HEK293T (cell line): ENCODE data around the gene NBAS.

Experiments used
- FOXA1 ChIP-seq: fragments of 450-650 bp; IDR thresholded peaks from 2 replicates; pipeline ENCODE4 v1.6.1; 2016; ENCODE audit warnings: mild to moderate bottlenecking
- FOXK2 ChIP-seq: fragments of 450-650 bp; IDR thresholded peaks from 2 replicates; pipeline ENCODE4 v1.6.1; 2016; ENCODE audit warnings: mild to moderate bottlenecking
- HDGF ChIP-seq: fragments of 450-650 bp; IDR thresholded peaks from 2 replicates; pipeline ENCODE4 v1.6.1; 2017; ENCODE audit warnings: antibody characterized with exemption, borderline replicate concordance
- SUZ12 ChIP-seq: fragments of 450-650 bp; IDR thresholded peaks from 2 replicates; pipeline ENCODE4 v1.6.1; 2016; ENCODE audit warnings: mild to moderate bottlenecking
- TARDBP ChIP-seq: fragments of 450-650 bp; IDR thresholded peaks from 2 replicates; pipeline ENCODE4 v1.6.1; 2016
- ZNF384 ChIP-seq: fragments of 450-650 bp; IDR thresholded peaks from 2 replicates; pipeline ENCODE4 v1.6.1; 2016

DNA sequence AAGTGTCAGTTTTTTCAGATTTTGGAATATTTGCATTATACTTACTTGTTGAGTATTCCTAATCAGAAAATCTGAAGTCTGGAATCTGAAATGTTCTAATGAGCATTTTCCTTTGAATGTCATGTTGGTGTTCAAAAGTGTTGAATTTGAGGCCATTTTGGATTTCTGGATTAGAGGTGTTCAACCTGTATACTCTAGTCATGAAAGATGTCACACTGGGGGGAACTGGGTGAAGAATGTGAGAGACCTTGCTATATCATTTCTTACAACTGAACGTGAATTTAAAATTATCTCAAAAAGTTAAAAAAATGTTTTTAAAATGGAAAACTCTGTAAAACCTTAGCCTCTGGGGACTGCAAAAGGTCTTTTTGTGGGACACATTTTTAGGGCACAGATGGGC, 384.5 kb downstream of the NBAS start:
- no peak for TF ChIP-seq TARDBP
- no peak for TF ChIP-seq FOXA1
- no peak for TF ChIP-seq SUZ12
- TF ChIP-seq HDGF: no peak
- TF ChIP-seq ZNF384: no peak
- no peak for TF ChIP-seq FOXK2
